Tibial artery (tissue), 4 donors: ENCODE results near the gene CST8.

ENCODE experiments used
- DNase-seq, 2 donors: peaks; one replicate each; pipeline ENCODE4 v3.0.0-alpha.2; 2019
- H3K27ac ChIP-seq, 2 donors: fragments of 200-600 bp; sonication (generic) in 1 of 2; 1 replicate in 1 of 2; 2 replicates in 1 of 2; pipeline ENCODE4 v1.5.1; 2018 to 2019; ENCODE audit warnings: mild to moderate bottlenecking in 1 of 2
- H3K27me3 ChIP-seq, 2 donors: fragments of 200-600 bp; sonication (generic) in 1 of 2; one replicate each; pipeline versions ENCODE4 v1.5.1 to v1.6.0; 2016 to 2019
- H3K36me3 ChIP-seq, 3 donors: fragments of 200-600 bp; sonication (generic) in 2 of 3; one replicate each; pipeline ENCODE4 v1.5.1; 2016 to 2019; ENCODE audit warnings: mild to moderate bottlenecking in 2 of 3
- H3K4me1 ChIP-seq, 4 donors: fragments of 200-600 bp; sonication (generic) in 2 of 4; 1 replicate in 3 of 4; 2 replicates in 1 of 4; pipeline ENCODE4 v1.5.1; 2016 to 2019
- H3K4me3 ChIP-seq, 2 donors: fragments of 200-600 bp; sonication (generic) in 1 of 2; 1 replicate in 1 of 2; 2 replicates in 1 of 2; pipeline ENCODE4 v1.5.1; 2018 to 2019; ENCODE audit warnings: mild to moderate bottlenecking in 2 of 2
- H3K9me3 ChIP-seq, 3 donors: fragments of 200-600 bp; sonication (generic) in 1 of 3; one replicate each; pipeline ENCODE4 v1.5.1; 2016 to 2019
- intact Hi-C: fragments of 100-400 bp; cut with DNase I; formaldehyde crosslinking; loops from one replicate; pipeline ENCODE4 v1.15.0; 2023; ENCODE audit warnings: low total_unique reads
- TF ChIP-seq, protein P1 (sequence below), 2 experiments: fragments of 200-600 bp in 1 of 2; fragments of 450-650 bp in 1 of 2; IDR thresholded peaks; one replicate each; pipeline ENCODE4 v1.5.1; 2017 to 2019; ENCODE audit warnings: antibody characterized with exemption in 2 of 2, mild to moderate bottlenecking in 1 of 2, moderate library complexity in 1 of 2

CST8 gene

GRCh38 chr20:23541330-23541729, 50.4 kb downstream of the CST8 start:
- Histone ChIP-seq H3K9me3 (no peaks in the 10 kb centered on the region), H3K36me3 (no peaks in the 10 kb centered on the region), H3K4me3 (no peak overlapping the region), H3K4me1 (no peaks in the 10 kb centered on the region), H3K27me3 (peaks cover 0 to 4% of the 10 kb centered on the region in 2 donors), H3K27ac (no peak overlapping the region)
- TF ChIP-seq, protein P1, sequence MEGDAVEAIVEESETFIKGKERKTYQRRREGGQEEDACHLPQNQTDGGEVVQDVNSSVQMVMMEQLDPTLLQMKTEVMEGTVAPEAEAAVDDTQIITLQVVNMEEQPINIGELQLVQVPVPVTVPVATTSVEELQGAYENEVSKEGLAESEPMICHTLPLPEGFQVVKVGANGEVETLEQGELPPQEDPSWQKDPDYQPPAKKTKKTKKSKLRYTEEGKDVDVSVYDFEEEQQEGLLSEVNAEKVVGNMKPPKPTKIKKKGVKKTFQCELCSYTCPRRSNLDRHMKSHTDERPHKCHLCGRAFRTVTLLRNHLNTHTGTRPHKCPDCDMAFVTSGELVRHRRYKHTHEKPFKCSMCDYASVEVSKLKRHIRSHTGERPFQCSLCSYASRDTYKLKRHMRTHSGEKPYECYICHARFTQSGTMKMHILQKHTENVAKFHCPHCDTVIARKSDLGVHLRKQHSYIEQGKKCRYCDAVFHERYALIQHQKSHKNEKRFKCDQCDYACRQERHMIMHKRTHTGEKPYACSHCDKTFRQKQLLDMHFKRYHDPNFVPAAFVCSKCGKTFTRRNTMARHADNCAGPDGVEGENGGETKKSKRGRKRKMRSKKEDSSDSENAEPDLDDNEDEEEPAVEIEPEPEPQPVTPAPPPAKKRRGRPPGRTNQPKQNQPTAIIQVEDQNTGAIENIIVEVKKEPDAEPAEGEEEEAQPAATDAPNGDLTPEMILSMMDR (IDR thresholded peaks at IDR 0.05) = no peak
- intact Hi-C loops = no loop called here
- DNase-seq = no peak

DNA sequence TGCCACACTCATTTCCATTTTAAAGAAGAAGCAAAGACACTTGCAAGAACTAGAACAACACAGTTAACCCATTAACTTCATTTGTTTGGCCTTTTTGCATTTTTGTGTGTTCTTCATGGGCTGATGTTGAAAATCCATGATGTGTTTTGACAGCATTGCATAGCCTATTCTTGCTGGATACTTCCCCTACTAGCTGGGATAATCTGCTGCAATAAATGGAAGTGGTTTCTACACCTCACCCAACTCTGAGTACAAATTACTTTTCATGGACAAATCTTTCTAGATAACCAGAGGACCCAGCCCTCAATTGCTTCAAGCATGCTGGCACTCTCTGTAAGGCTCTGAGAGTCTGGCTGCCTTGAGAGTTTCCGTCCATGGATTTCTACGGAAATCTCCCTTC, 50.9 kb downstream of the CST8 start:
- H3K9me3 ChIP-seq = no peaks in the 10 kb centered on the region
- intact Hi-C loops = no loop called here
- no peak overlapping the region for H3K4me3 ChIP-seq
- H3K4me1 ChIP-seq = no peaks in the 10 kb centered on the region
- TF ChIP-seq, protein P1 (IDR thresholded peaks at IDR 0.05) = no peak
- H3K27me3 ChIP-seq = peaks cover 0 to 4% of the 10 kb centered on the region in 2 donors
- H3K36me3 ChIP-seq = no peaks in the 10 kb centered on the region
- H3K27ac ChIP-seq = no peak overlapping the region
- no peak for DNase-seq

- Histone ChIP-seq H3K36me3 (no peaks in the 10 kb centered on the region), H3K4me3 (no peak overlapping the region), H3K27me3 (peaks cover 0 to 4% of the 10 kb centered on the region in 2 donors), H3K9me3 (no peaks in the 10 kb centered on the region), H3K27ac (no peak overlapping the region), H3K4me1 (no peaks in the 10 kb centered on the region)
- DNase-seq = no peak
- TF ChIP-seq, protein P1 (IDR thresholded peaks at IDR 0.05) = no peak
- intact Hi-C loops = no loop called here
Measured at GRCh38 chr20:23542801-23543200, 51.9 kb downstream of the CST8 start.

DNA sequence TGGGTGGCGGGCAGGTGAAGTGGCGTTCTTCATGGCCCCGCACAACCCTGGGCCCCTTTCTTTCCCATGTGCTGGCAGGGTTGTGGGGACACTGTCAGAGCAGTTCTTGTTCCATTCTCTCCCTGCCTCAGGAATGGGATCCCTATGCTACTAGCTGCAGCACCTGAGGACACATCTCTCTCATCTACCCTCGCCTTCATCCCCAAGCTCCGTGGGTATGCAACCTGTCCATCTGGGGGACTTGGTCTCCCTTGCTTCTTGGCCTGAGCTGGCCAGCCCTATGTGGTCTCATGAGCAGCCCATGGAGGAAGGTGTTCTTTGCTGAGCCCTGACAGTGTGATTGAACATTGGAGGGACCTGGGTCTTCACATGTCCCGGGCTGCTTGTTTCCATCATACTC, 53.2 kb downstream of the CST8 start:
- TF ChIP-seq, protein P1 (IDR thresholded peaks at IDR 0.05) = no peak
- no peak for DNase-seq

More for the DNA sequence above, 53.2 kb downstream of the CST8 start:
- Histone ChIP-seq H3K9me3 (no peaks in the 10 kb centered on the region), H3K27me3 (peaks cover 0 to 4% of the 10 kb centered on the region in 2 donors), H3K27ac (no peak overlapping the region), H3K4me3 (no peak overlapping the region), H3K36me3 (no peaks in the 10 kb centered on the region), H3K4me1 (no peaks in the 10 kb centered on the region)
- intact Hi-C loops = no loop called here
